Skeletal muscle cell (primary cell): Measurements from ENCODE around the gene BHMT2.

Experiments
- DNase-seq: peaks from one replicate; pipeline ENCODE4 v3.0.0-alpha.2; 2010; ENCODE audit warnings: low read depth
- H3K4me3 ChIP-seq: 2 replicates; pipeline ENCODE4 v1.5.1; 2011; ENCODE audit warnings: low read depth, mild to moderate bottlenecking, control low read depth, low read length, moderate library complexity

BHMT2 gene

DNA sequence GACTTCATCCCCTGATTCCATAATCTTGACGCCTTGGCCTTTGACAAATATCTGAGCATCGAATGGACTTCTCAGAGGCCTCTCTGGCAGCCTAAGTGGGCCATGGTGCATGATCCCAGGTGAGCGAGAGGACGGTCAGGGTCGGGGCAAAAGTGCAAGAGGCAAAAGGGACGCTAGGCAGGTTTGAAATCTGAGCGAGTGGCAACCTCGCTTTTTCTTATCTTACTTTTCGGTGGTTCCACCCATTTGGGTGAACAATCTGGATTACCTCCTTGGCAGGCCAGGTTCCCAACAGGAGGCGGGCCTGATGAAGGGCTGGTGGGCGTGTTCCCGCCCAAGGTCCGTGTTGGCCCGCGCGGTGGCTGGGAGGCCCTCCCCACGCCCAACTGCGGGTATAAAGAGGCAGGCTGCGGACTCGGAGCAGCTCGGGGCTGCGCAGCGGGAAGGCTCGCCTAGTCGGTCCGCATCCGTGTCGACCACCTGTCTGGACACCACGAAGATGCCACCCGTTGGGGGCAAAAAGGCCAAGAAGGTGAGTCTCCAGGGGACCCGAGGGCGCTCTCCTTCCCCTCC is 41.9 kb downstream of the BHMT2 start, which contains the start of gene BHMT:
TSS of gene BHMT (plus strand) at position 423 of the 573 bp plus-strand sequence. CDS start at position 500, 77 bp downstream.
- H3K4me3 ChIP-seq = no peak within 1 kb of the TSS
- DNase-seq = no peak

DNA sequence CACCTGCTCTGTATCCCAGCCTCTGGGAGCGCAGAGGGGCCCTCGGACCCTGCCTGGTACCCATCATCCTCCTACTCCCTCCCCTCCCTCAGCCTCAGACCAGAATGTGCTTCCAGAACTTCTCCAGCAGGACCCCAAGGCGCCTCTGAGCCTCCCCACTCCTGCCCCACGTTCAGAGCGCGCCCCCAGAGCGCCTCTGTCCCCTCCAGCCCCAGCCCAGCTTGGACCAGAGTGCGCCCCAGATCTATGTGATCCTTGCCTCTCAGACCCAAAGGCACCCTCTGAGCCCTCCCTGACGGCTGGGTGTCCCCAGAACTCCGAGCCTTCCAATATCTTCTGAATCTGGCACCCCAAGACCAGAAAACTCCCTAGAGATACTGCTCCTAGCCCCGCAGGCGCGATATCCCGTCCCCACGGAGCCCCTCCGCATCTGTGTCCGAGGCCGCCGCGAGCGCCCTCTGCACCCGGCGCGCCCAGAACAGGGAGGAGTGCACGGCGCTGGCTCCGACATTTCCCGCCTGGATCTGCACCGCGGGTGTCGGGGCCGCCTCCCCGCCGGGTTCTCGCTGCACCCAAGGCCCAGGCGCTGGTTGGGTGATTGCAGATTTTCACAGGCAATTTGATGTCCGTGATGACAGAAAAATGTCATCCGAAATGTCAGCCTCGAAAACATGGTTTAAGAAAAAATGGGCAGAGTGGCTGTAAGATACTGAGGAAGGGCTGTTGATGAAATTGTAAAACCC is 42.6 kb downstream of the BHMT2 start:
- H3K4me3 ChIP-seq = no peak overlapping the region
- no peak for DNase-seq

DNA sequence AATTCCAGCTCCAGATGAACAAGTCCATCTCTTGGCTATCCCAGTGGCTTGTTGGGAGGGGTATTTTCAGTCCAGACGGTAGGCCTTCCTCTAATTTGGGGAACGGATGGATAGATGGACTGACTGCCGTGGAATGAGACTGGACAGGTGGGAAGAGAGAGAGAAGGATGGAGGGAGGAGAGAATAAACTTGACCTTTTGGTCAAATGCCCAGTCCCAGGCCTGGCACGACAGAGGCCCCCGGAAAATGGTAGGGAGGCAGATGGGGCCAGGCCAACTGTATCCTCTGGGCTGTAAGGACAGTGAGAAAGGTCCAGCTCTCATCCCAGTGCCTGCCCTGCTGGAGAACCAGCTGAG is 43.1 kb downstream of the BHMT2 start:
- H3K4me3 ChIP-seq = no peak overlapping the region
- DNase-seq = no peak

DNA sequence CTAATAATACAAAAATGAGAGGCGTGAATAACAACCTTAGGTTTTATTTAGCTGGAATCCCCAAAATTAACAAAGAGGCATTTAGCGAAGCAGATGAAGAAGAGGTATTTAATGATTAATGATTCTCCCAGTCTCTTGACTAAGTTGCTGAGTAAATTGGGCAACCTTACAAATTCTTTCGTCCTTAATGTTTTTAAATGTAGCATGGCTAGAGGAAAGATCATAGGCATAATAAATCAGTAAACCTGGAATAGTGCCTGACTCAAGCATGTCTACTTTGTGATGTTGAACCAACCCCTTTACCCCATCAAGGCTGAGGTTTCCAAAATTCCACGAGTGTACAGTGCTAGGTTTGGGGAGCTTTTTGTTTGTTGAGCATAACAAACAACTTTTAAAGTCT is 49.9 kb downstream of the BHMT2 start:
- H3K4me3 ChIP-seq = no peak overlapping the region
- DNase-seq = no peak

- no peak overlapping the region for H3K4me3 ChIP-seq
- DNase-seq = no peak
Measured at GRCh38 chr5:79120221-79120620, 50.7 kb downstream of the BHMT2 start.

DNA sequence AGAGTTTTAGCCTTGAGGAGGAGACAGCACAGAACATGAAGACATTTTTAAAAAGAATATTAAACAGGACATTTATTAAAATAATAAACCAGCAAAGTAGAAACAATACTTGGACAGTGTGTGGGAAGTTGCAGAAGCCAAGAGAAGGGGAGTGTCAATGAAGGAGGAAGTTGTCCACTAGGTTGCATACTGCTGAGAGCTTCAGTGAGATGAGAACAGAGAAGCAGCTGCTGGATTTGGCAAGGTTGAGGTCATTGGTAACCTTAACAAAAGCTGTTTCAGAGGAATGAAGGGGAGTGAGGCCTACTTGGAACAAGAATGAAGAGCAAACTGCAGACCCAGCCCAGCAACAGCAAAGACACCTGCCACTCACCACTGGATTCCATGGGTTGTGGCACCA is 53.4 kb downstream of the BHMT2 start:
- no peak overlapping the region for H3K4me3 ChIP-seq
- no peak for DNase-seq

GRCh38 chr5:79124607-79125006 is 55.0 kb downstream of the BHMT2 start:
- DNase-seq = no peak
- no peak overlapping the region for H3K4me3 ChIP-seq

GRCh38 chr5:79130781-79131180 is 61.2 kb downstream of the BHMT2 start:
- DNase-seq = no peak
- H3K4me3 ChIP-seq = no peak overlapping the region

GRCh38 chr5:79133121-79133656 is 63.6 kb downstream of the BHMT2 start:
- peak overlapping the region; percentile 23 for H3K4me3 ChIP-seq
- no peak for DNase-seq

DNA sequence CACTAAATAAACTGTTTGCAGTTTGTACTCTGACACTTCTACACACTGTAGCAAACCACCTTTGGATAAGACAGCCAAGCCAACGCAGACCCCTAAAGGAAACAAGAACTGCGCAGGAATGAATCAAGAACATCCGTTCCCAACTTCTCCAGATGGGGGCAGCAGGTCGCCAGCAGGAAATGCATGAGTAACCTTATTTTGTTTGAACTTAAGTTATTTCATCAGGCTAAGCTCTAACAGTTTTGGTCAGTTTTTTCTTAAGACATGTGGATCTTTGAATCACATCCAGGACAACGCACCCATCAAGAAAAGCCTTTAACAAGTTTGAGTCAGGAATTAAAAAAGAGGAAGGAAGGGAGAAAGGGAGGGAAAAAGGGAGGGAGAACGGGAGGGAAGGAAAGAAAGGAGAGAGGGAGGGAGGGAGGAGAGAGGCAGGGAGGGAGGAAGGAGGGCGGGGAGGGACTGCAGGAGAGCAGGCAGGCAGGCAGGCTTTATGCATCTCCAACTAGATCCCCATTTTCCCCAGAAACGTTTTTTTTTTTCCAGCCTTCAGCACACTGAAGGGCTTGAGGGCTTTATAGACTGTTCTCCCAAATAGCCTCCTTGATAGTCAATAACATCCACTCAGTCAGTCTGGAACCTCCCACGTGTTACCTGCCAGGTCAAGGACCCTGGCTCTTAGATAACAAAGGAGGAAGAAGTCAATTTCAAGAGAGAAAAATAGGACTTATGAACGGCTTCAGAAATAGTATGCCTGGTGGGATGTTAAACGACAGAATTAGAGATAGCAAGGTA is 64.3 kb downstream of the BHMT2 start:
- peak overlapping the region; percentile 36 for H3K4me3 ChIP-seq
- DNase-seq = peak; percentile 55

DNA sequence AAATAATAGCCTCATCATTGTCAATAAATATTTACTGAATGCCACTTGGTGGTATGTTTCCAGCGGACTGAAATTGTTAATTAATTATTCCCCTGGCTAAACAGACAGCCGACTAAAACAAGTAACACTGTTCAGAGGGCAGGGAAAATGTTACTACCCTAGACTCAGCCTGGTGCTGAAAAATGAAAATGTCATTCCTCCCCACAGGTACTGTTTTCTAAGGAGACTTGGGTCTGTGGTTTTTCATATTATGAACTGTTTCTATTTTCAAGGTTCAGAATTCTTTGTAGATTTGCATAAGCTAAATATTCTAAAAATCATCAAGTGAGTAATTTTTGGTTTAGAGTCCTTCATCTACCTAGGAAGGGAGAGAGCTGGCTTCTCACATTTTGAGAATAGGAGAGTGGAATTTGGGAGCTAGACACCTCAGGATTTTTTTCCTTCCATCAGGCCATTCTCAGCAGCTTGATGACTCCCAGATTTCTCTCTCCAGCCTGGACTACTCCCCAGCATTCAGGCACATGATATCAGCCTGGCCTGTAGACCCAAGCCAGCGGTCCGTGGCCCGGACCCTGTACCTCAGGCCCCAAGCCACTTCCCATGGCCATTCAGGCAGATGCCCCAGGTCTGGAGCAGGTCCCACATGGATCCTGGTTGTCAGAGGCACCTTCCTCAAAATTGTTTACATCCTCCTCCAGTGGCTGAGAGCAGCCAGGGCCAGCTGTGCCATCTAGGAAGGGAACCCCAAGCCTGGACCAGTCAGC is 66.4 kb downstream of the BHMT2 start:
- DNase-seq = no peak
- no peak overlapping the region for H3K4me3 ChIP-seq

DNA sequence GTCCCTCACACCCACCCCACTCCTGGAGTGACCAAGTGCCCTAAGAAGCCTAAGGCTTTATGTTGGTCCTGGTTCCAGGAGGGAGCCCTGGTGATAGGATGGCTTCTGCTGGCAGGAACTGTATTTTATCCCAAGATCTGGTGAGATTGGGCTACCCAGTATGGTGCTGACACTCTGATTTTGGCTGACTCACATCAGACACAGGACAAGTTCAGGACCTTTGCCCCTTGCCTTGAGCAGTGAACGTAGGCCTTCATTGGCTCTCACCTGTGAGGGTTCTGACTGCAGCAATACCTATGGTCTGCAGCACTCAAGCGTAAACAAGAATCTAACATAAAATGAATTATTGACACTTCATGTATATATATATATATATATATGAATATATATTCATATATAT is 67.1 kb downstream of the BHMT2 start:
- DNase-seq = no peak
- H3K4me3 ChIP-seq = no peak overlapping the region
